ENCODE data around the gene XRCC4.

Gene XRCC4

DNA sequence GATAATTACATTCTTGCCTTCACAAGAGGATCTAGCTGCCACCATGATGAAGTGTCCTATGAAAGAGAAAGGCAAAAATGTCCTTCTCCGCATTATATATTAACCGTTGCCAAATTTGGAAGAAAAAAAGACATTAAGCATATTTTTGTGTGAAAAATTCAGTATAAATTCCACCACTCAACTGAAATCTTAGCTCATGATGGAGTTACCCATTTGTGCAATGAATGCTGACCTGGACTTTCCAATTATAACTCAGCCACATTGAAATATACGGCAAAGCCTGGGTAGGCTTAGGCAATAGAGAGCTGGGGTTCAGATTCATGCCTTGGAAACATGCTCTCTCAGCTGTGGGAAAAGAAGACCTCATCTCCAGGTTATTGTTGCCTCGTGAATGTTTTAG lies 322.9 kb downstream of the XRCC4 start:
- TF ChIP-seq ZFX (IDR thresholded peaks at IDR 0.05): no peak
- TF ChIP-seq, protein P1, sequence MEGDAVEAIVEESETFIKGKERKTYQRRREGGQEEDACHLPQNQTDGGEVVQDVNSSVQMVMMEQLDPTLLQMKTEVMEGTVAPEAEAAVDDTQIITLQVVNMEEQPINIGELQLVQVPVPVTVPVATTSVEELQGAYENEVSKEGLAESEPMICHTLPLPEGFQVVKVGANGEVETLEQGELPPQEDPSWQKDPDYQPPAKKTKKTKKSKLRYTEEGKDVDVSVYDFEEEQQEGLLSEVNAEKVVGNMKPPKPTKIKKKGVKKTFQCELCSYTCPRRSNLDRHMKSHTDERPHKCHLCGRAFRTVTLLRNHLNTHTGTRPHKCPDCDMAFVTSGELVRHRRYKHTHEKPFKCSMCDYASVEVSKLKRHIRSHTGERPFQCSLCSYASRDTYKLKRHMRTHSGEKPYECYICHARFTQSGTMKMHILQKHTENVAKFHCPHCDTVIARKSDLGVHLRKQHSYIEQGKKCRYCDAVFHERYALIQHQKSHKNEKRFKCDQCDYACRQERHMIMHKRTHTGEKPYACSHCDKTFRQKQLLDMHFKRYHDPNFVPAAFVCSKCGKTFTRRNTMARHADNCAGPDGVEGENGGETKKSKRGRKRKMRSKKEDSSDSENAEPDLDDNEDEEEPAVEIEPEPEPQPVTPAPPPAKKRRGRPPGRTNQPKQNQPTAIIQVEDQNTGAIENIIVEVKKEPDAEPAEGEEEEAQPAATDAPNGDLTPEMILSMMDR (conservative IDR thresholded peaks at IDR 0.05): no peak
- H3K27ac ChIP-seq: no peak overlapping the region

DNA sequence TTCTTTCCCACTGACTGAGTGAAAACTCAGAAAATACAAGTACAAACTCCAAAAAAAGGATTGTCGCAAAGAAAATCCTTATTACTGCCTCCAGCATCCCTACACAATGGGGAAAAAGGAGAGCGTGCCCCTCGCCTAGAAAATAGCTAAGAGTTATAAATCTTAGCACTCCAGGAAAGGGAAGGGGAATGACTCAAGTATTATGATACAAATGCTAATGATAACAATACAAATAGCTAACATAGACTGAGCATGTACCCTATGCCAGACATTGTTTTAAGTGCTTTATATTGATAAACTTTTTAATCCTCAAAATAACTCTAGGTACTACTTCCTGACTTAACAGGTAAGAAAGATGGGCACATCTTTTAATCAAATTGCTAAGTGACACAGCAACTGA lies 323.4 kb downstream of the XRCC4 start:
- no peak for TF ChIP-seq ZFX (IDR thresholded peaks at IDR 0.05)
- TF ChIP-seq, protein P1 (conservative IDR thresholded peaks at IDR 0.05): no peak
- H3K27ac ChIP-seq: no peak overlapping the region

DNA sequence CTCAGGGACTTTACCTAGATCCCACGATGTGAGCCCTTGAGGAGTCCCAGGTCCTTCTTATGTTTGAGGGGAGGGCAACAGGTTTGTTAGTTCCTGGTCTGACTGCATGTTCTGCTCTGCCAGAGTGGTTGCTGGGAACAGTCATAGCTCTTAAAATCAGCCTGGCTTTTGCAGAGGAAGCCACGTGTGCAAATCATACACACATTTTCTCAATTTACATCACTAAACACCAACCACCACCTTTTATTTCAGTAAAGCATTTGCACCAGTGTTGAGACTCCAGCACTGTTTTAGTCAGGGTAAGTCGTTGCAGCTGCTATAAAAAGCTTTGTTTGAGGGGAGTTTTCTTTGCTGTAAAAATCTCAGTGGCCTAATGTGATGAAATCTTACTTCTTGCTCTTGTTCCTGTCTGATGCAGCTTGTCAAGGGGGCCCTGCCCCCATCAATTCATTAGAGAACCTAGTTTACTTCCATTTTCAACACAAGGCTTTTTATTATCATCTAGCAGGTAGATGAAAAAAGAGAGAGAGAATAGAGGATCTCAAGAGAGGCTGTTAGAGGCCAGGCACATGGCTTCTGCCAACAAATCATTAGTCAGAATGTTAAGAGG lies 323.9 kb downstream of the XRCC4 start:
- TF ChIP-seq, protein P1 (conservative IDR thresholded peaks at IDR 0.05): no peak
- no peak for TF ChIP-seq ZFX (IDR thresholded peaks at IDR 0.05)
- no peak overlapping the region for H3K27ac ChIP-seq

DNA sequence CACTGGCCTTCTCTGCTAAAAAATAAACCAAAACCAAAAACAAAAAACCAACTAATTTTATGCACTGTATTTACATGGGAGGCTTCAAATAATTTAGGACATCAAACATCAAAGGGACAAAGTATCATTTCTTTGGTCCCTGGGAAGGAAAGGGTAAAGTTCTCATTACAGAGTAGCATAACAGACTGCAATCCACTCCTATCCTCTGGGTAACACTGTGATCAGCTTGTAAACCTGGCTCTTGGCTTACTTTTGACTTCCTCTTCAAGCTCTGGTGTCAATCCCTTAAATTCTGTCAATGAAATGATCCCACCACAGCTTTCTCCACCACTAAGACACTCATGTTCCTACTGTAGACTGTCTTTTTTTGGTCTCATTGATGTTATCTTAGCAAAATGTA lies 324.4 kb downstream of the XRCC4 start:
- H3K27ac ChIP-seq: no peak overlapping the region
- TF ChIP-seq ZFX (IDR thresholded peaks at IDR 0.05): no peak
- TF ChIP-seq, protein P1 (conservative IDR thresholded peaks at IDR 0.05): no peak
